Effector CD8-positive, alpha-beta T cell (primary cell): ENCODE measurements around the gene MN1.

Experiments
- DNase-seq: peaks from one replicate; lab custom pipeline; 2025; lab: John Stamatoyannopoulos, UW

Gene MN1

DNA sequence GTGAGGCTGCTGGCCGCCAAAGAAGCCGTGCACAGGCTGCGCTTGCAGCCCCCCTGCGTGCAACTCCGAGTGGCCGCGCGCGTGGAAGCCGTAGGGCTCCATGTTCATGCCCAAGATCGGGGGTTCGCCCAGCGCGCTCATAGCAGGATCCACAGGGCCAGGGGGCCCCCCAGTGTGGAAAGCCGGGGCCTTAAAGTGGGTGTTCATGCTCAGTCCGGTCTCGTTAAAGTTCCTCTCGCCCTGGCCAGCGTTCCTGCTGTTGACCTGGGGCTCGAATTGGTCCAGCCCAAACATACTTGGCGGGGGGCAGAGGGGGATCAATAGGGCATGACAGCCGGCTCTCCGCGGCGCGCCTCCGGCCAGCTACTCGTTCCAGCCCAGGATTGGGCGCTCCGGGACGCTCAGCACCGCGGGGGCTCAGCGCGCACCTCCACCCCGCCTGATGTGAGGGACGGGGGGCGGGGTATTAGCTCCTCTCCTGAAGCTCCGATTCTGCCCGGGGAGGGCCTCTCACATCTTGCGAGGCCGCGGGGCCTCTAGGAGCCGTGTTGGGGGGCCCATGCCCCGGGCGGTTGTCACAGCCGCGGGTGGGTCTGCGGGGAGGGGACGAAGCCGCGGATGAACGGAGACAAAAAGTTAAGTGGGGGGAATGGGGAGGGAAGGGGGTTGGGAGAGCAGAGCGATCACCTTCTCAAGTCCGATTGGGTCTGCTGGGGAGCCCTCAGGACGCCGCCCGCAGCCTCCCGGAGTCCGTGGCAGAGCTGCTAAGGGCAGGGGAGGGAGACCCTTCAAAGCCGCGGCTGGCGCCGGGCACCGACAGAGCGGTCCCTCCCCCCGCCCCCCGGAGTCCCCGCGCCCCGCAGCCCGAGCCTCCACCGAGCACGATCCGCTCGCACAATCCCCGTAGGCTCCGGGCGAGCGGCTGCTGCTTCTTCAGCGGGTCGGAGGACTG lies 1.0 kb downstream of the MN1 start:
- no peak for DNase-seq

DNA sequence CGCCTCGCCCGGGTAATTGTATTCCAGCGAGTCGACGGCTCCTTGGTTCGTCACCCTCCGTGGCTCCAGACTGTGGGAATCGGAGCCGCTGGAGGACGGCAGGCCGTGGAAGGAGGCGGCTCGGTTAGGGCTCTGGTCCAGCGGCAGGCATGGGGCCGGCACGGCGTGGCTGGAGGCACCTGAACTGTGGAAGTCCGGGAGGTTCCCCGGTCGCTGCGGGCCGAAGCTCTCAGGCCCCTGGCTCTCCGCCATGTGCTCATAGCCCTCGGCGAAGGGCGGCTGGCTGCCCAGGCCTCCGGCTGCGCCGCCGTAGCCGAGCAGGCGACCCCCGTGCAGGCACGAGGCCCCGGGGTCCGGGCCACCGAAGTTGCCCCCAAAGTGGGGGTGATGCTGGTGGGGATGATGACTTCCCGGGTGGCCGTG lies 1.7 kb downstream of the MN1 start:
- no peak for DNase-seq

DNA sequence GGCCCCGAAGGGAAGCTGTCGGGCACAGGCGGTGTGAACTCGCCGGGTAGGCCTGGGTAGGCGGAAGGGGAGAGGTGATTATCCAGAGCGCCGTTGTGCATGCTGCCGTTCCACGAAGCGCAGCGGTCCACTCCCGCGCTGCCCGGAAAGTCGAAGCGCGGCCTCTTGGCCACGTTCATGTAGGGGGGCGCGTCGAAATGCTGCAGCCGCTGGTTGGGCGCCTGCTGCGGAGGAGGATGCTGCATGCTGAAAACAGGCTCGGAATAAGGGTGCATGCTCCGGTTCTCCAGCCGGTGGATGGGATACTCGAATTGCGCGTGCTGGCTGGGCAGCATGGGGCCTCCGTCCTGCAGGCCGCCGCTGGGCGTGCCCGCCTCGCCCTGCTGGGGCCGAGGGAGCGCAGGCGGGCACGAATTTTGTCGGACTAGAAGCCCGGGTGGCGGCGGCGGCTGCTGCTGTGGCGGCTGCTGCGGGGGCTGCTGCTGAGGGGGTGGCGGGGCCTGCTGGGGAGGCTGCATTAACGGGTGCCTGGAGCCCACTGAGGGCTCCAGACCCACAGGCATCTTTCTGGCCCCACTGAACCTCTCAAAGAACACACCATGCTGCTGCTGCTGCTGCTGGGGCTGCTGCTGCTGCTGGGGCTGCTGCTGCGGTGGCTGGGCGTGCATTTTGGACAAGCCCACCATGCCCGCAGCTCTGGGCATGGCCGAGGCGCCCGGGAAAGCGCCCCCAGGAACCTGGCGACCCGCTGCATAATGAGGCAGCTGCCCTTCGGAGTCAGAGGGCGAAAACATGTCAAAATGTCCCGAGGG lies 2.3 kb downstream of the MN1 start:
- no peak for DNase-seq

DNA sequence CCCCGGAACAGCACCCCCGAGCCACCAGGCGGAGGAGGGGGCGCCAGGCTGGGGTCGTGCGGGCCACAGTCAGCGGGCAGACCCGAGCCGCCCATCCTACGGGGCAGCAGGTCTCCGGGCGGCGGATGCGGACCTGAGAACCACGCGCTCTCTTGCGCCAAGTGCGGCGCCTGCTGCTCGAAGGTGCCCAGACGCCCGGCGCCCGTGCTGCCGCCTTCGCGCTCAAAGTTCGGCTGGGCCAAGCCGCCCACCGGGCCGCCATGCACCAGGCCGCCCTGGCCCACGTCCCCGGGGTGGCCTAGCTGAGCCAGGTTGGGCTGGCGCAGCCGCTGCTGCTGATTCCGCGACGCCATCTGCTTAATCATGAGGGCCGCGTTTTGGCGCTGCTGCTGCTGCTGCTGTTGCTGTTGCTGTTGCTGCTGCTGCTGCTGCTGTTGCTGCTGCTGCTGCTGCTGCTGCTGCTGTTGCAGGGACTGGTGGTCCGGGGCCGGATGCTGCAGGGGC lies 3.0 kb downstream of the MN1 start:
- no peak for DNase-seq

DNA sequence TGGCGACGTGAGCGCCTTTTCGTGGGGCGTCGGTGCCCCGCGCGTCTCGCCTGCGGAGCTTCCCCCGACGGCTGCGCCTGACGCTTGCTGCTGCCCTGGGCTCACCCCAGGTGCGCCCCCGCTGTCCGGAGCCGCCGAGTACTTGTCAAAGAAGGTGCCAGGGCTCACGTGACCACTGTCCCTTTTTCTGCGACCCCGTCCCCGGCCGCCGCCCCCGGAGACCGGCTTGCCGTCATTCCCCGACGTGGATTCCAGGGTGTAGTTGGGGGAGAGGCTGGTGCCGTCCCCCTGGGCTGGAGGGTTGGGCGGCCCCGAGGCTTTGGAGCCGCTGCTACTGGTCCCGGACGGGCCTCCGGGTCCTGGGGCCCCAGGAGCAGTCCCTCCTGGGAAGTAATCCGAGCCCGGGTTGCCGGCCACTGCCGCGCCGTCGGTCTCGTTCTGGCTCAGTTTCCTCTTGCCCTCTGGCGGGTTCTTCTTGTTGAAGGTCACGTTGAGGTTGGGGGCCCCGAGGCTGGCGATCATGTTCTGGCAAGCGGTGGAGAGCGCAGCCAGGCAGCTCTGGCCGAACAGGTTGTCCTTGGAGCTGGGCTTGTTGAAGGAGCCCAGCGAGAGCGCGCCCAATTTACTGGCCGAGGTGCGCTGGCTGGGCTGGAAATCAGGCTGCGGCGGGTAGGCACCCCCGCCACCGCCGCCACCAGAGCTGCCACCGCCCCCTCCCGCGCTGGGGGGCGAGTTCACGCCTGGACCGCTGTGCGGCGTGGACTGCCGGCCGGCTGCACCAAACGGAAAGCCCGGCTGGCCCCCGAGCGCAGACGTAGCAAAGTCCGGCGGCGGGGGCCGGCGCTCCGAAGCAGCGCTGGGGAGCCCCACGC lies 3.8 kb downstream of the MN1 start:
- DNase-seq: no peak

DNA sequence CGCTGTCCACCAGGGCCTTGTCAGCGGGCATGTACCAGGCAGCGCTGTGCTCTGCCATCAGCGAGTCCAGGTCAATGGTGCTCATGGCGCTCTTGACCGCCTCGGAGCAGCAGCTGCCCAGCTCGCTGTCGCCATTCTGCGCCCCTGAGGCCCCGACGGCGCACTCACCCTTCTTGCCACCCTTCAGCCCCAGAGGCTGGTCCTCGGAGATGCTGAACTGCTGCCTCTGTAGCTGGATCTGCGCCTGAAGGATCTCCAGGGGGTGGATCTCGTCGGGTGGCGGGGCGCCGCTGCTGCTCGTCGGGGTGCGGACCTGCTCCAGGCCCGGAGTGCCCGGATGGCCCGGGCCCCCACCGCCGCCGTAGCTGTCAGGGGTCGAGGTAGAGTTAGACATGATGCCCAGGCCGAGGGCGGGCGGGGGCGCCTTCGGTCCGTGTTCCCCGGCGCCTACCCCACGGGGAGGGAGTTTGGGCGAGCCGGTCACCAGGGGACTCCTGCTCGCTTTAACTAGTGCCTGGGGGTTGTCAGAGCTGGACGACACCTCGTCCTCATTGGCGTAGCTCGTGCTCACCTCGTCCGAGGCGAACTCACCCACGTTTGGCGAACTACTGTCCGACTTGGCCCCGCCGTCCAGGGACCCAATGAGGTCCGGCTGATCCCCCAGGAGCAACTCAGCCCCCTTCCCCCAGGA lies 4.6 kb downstream of the MN1 start:
- DNase-seq: no peak

DNA sequence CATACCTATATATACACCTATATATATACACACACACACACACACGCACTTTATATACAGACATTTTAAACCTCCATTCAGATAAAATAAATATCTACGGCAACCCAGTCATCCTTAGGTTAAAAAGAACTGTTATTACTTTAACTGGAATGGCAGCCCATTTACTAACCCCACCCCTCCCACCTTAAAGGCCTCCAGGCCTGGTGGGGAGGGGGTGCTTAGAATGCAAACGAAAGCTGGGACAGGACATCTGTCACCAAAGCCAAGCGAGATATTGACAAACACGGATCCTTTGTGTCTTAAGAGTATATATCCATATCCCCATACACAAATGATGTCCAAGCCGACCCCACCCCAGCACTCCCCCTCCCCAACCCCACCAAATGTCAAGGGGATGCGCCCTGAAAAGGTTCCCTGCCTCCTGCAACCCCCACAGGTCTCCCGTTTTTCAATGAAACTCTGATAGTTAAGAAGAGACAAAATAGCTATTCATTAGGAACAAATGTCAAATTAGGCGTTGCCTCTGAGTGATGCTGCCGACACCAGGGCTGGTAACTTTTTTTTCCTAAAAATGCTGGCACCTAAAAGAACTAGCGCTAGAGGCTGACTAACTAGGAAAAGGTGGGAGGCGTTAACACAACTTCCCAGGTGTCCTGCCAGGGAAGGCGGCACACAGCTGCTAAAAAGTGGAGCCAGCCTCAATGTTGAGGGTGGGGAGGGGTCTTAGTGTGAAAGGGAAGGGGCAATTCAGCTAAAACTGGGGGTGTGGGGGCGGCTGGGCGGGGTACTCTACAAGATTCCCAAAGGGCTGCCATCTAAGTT lies 5.6 kb downstream of the MN1 start:
- DNase-seq: no peak

DNA sequence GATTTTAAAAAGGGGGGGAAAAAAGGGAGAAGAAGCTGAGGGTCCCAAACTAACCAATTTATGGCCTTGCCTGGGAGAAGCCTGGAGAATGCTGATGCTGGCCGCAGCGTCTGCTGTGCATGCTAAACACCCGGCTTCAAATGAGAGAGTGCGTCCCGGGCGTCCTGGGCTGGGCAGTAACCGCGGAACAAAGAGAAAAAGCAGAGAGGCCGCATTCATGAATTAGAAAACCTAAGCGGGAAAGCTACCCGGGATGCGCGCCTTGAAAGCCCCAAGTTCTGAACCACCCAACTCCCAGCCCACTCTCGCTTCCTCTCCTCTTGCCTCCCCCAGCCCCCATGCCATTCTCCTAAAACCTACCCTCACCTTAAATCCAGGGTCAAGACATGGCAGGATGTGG lies 6.5 kb downstream of the MN1 start:
- no peak for DNase-seq

DNA sequence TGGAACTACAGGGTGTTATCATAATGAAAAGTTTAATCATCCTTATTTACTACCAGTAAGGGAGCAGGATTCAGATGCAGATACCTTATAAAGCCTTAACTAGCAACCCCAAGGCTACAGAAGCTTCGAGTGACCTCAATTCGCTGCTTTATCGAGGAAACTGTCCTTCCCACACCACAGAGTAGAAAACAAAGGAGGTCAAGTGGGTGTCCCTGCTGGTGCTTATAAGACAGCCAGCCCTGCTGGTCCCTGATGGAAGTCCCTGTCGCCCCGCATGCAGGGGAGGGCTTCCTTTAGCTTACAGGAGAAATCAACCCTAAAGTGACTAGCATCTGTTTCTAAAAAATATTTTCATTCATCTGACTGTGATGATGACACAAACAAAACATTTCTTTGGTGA lies 7.3 kb downstream of the MN1 start:
- no peak for DNase-seq

DNA sequence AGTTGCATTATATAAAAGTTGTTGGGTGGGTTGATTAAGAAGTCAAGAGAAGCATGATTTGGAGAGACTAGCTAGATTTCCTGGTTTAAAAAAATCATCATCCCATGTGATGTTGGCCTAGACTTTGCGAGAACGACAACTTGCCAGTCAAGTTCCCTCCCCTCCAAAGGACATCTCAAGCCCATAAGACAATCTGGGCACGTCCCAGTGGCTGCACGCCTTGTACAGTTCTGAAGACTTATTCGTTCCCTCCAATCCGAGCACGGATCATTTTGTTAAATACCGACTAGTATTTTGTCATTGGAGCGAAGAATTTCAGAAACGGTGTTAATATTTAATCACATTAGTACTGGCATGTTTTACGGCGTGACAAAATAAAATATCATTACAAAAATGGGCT lies 8.0 kb downstream of the MN1 start:
- DNase-seq: no peak

DNA sequence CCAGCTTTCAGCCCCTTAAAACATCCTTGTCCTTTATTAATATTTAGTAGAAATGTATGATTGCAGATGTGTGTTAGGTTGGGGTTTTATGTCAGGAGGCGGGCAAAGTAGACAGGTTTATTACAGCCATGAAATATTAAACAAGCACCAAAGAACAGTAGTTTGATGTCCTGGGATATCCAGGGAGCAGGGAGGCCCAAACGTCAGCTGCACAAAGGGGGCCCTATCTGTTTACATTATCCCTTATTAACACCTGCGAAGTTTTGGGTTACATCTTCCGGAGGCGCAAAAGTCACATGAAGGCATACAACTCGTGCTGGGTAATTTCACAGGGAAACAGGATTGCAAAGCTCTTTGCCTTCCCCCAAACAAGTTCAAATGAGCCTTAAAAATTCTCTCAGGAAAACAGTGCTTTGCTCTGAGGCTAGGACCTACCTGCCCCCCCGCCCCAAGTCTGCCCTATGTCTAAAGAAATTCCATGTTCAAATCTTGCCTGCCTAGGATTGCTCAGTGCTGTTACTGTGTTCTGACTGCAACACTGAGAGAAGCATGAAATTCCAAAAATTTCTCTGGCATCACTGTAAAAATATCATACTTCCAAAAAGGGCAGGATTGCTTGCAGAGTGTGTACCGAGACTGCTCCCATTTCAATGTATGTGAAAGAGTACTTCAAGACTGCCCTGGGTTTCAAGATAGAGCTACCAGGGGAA lies 8.9 kb downstream of the MN1 start:
- DNase-seq: no peak

DNA sequence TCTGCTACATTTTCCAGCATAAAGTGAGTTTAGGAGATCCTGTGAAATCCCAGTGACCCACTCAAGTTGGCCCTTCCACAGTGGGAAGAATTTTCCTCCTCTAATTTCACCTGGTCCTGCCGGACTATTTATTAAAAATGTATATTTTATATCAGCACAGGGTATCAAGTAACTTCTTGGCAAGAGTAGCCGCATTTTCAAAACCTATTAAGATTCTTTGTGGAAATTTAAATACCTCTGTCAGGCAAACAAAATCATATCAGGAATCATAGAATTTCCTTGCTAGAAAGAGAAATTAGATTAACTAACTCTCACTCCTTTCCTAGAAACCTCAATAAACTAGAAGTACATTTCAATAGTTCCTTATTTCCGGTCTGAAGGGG lies 9.7 kb downstream of the MN1 start:
- no peak for DNase-seq

DNA sequence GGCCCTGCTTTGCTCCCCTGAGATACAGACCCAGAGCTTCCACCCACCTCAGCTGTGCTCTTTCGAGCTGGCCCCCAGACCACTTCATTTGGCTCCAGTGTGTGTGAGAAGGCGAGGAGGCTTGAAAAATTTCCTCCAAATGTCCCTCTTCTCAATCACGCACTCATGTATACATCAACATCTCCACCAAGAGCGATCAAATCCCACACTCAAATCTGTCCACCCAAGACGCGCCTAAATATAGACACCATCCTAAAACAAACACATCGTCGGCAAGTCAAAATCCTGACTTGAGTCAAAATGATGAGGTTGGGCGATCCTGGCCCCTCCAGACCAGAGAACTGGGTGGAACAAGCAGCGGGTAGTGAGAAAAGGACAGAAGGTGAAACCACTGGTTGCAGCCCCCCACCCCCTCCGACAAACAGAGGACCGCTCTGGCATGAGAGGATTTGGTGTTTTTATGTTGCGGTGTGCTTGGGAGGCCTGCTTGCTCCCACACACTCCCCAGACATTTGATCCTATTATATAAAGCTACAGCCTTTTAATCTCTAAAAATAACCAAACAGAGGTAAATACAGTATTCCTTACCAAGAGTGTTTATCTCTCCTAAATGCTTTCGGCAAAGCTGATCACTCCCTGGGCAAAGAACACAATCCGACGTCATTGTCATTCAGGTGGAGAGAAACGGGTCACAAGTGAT lies 10.2 kb downstream of the MN1 start:
- DNase-seq: no peak

DNA sequence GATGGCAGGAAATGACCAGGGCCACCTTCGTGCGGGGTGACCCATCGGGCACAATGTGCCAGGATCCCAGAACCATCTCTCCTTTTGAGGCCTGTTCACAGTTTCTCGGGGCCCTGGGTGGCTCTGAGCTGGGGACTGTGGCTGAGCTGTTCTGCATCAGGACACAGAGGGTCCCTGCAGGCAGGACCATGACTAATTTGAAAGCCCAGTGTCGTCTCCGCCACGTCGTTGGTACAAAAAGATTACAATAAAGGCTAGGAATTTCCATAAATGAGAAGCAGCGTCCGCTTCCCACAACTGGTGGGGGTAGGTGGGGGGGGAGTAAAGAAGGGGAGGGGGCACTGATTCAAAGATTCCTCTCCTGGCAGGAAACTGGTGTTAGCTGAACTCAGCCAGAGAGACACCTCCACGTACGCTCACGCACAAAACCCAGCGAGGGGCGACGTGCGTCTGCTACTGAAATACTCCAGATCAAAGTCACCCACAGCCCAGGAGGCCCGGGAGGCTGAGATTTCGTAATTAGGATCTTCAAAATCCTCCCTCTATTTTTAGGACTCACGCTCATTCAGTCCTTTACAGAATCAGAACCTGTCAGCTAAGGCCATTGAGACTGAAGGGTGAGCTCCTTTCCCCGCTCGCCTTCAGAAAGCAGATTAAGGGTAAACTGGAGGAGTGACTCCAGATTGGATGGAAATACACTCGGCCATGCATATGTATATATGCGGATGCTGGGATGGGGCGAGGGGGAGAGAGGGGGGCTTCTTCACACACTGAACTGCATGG lies 11.0 kb downstream of the MN1 start:
- no peak for DNase-seq

DNA sequence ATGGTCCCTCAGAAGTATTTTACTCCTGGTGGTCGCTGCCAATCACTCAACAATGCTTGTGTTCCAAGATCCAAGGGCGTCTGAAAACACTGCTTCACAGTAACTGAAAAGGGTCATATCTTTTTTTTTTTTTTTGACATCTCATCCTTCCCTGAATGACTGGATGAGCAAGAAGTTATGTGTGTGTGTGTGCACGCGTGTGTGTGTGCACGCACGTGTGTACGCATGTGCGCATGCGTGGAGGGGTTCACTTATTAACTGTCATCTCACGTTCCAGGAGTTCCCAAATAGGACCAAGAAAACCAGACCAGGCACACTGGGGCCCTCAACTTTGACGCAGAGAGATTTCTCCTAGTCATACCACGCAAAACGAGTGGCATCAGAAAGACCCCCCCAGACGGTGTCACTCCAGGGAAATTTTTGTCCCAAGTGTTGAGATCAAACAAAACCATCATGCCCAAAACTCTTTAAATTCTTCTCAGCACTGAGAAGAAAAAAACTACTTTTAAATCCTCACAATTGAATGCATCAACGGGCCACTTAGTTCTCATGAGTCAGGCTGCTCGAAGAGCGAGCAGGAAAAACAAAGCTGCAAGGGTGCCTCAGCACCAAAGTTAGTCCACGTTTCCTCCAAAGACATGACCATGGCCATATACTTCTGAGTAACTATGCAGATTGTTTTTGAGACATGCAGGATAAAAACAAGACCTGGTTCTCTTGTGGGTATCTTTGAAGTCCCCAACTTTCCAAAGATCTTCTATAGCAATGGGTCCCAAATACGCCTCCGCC lies 12.9 kb downstream of the MN1 start:
- no peak for DNase-seq

DNA sequence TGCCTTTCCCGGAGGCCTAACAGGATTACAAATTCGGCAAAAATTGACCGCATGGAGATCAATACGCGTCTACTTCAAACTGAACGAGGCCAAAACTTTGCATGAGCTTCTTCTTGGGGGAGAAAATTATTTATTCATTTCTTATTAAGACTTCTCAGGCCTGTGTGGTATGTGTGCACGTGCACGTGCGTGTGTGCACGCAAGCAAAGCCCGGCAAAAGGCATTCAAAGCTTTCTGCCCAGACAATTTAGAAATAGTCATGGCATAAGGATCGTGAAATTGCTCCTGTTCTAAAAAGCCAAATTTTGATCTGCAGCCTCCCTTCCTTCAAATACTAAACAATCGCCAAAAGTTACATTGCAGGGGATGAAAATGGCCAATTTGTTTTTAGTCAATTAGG lies 14.6 kb downstream of the MN1 start:
- DNase-seq: no peak

DNA sequence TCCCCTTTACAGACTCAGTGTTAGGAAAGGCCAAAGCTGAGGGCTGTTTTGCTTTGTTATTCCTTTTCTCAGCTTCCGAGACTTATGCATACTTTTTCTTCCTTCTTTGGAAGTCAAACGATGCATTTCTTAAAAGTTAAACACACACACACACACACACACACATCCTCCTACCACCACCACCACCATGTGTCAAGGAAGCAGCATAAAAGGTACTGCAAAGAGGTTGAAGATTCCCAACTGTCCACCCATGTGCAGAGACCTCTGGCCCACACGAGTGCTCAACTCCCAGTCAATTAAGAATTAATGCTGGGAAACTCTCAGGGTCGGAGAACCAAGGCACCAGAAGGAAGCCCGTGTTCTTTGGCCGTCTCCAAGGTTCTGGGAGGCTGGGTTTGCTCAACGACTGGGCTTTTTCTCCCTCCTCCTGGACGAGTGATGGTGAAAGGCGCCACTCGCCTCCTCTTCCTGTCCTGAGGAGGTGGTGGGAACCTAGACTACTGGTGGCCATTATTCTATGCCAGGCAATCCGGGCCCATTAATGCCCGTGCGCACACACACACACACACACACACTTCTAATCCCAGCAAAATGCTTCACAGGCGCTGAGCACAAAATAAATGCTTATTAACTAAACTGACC lies 15.1 kb downstream of the MN1 start:
- DNase-seq: no peak
